K562 (cell line): ENCODE data around the gene TIMM22.

Source experiments
- CTCF ChIP-seq, 3 experiments: IDR thresholded peaks in 2 of 3; conservative IDR thresholded peaks in 1 of 3; 2 replicates each; pipeline ENCODE4 v1.5.1; 2011 to 2012; ENCODE audit warnings: low read length in 3 of 3, mild to moderate bottlenecking in 3 of 3, control low read depth in 2 of 3, improper control_type of control experiment in 1 of 3, inconsistent platforms in 1 of 3, low read depth in 1 of 3, mixed read lengths in 1 of 3, moderate library complexity in 1 of 3; ENCODE audit not compliant: insufficient read depth in 2 of 3
- GATA2 ChIP-seq: sonication (generic); formaldehyde crosslinking; IDR thresholded peaks from 2 replicates; pipeline ENCODE4 v1.4.0; 2020; ENCODE audit warnings: mild to moderate bottlenecking, missing genetic modification reagents
- KLF6 ChIP-seq: fragments of 250-450 bp; sonication (Bioruptor Pico); IDR thresholded peaks from 2 replicates; pipeline ENCODE4 v1.4.0; 2020; ENCODE audit warnings: mild to moderate bottlenecking, moderate library complexity, borderline replicate concordance
- POLR2A ChIP-seq: fragments of 450-650 bp; conservative IDR thresholded peaks from 2 replicates; pipeline ENCODE4 v1.6.1; 2016
- PREB ChIP-seq: sonication (generic); formaldehyde crosslinking; IDR thresholded peaks from 2 replicates; pipeline ENCODE4 v1.8.1; 2023; ENCODE audit warnings: mild to moderate bottlenecking, missing genetic modification reagents
- RAD21 ChIP-seq, 2 experiments: fragments of 250-450 bp in 1 of 2; fragments of 450-650 bp in 1 of 2; sonication (Bioruptor Pico) in 1 of 2; formaldehyde crosslinking in 1 of 2; IDR thresholded peaks in 1 of 2; conservative IDR thresholded peaks in 1 of 2; 2 replicates each; pipeline versions ENCODE4 v1.4.0 to v1.8.0; 2020 to 2022; ENCODE audit warnings: mild to moderate bottlenecking in 2 of 2, moderate library complexity in 1 of 2
- SP1 ChIP-seq: sonication (generic); formaldehyde crosslinking; IDR thresholded peaks from 2 replicates; pipeline ENCODE4 v1.8.1; 2022; ENCODE audit warnings: mild to moderate bottlenecking, missing genetic modification reagents
- TAF1 ChIP-seq: IDR thresholded peaks from 2 replicates; pipeline ENCODE4 v1.6.1; 2011; ENCODE audit warnings: mild to moderate bottlenecking, low read length, moderate library complexity; ENCODE audit not compliant: insufficient read depth, control insufficient read depth, severe bottlenecking; ENCODE audit errors: extremely low read depth
- ZBTB1 ChIP-seq: sonication (generic); formaldehyde crosslinking; IDR thresholded peaks from 2 replicates; pipeline ENCODE4 v1.8.1; 2023; ENCODE audit warnings: missing genetic modification reagents, low read depth, mild to moderate bottlenecking, borderline replicate concordance
- ZNF146 ChIP-seq: IDR thresholded peaks from one replicate; pipeline ENCODE4 v1.6.1; 2018; ENCODE audit warnings: missing compliant biosample characterization; ENCODE audit not compliant: unreplicated experiment
- ZNF707 ChIP-seq: fragments of 250-450 bp; sonication (Bioruptor Pico); conservative IDR thresholded peaks from 2 replicates; pipeline ENCODE4 v1.8.0; 2022; ENCODE audit warnings: inconsistent platforms, mild to moderate bottlenecking, moderate library complexity

GRCh38 chr17:967122-967521 lies 29.8 kb upstream of the TIMM22 start:
- TF ChIP-seq PREB (CRISPR knock-in tag): no peak
- TF ChIP-seq CTCF (IDR thresholded peaks at IDR 0.05 in 2 of 3, conservative IDR thresholded peaks at IDR 0.05 in 1 of 3; ENCODE audit: insufficient read depth in 2 of 3, low read depth in 1 of 3, low read length in 3 of 3): no peak
- TF ChIP-seq ZNF146 (CRISPR knock-in tag): no peak
- no peak for TF ChIP-seq KLF6 (CRISPR knock-in tag)
- no peak for TF ChIP-seq POLR2A
- no peak for TF ChIP-seq TAF1
- no peak for TF ChIP-seq ZNF707 (CRISPR knock-in tag)
- no peak for TF ChIP-seq RAD21 (CRISPR knock-in tag; conservative IDR thresholded peaks at IDR 0.05 in 1 of 2, IDR thresholded peaks at IDR 0.05 in 1 of 2)
- no peak for TF ChIP-seq SP1
- no peak for TF ChIP-seq ZBTB1 (CRISPR knock-in tag)
- TF ChIP-seq GATA2 (CRISPR knock-in tag): no peak
